H1 (cell line): ENCODE results near the gene PTPN22. TPM values are rescaled to one million over a fixed set of nuclear protein-coding genes. Genes with fewer than 3 reads are reported as not detected.

ENCODE experiments used
- CTCF ChIA-PET: fragments of 300-600 bp; sonication (Branson Sonifier 250); formaldehyde crosslinking; loops from one replicate; lab custom pipeline; 2021; ENCODE audit not compliant: partially characterized antibody; lab: Charles Lee
- POLR2A ChIA-PET: fragments of 300-600 bp; sonication (Branson Sonifier 250); formaldehyde crosslinking; loops from one replicate; lab custom pipeline; 2021; ENCODE audit warnings: inconsistent platforms; ENCODE audit not compliant: partially characterized antibody; lab: Charles Lee
- DNase-seq, 2 experiments: peaks; one replicate each; pipeline versions ENCODE4 v3.0.0 to v3.0.0-alpha.2; 2010 to 2022; ENCODE audit warnings: low spot score in 2 of 2, low read depth in 1 of 2, mixed read lengths in 1 of 2
- FAIRE-seq: peaks from 2 replicates; lab custom pipeline; 2011; peaks lifted over from hg19 to GRCh38; lab: Jason Lieb, UNC
- H2AFZ ChIP-seq: 2 replicates; pipeline ENCODE4 v1.8.1; 2012; ENCODE audit warnings: low read length, inconsistent platforms
- H2AK5ac ChIP-seq: 2 replicates; pipeline ENCODE4 v1.6.1; 2013; ENCODE audit warnings: low read depth, low read length
- H2BK120ac ChIP-seq: replicated peaks from 2 replicates; pipeline ENCODE3; 2013; ENCODE audit warnings: low read depth, low read length, inconsistent platforms
- H2BK12ac ChIP-seq: 2 replicates; pipeline ENCODE4 v1.6.1; 2013; ENCODE audit warnings: low read depth, low read length
- H2BK15ac ChIP-seq: 2 replicates; pipeline ENCODE4 v1.6.1; 2013; ENCODE audit warnings: low read length
- H2BK20ac ChIP-seq: 2 replicates; pipeline ENCODE4 v1.6.1; 2013; ENCODE audit warnings: low read length
- H2BK5ac ChIP-seq: 2 replicates; pipeline ENCODE4 v1.6.1; 2013; ENCODE audit warnings: low read depth, low read length
- H3K14ac ChIP-seq: 2 replicates; pipeline ENCODE4 v1.6.1; 2013; ENCODE audit warnings: inconsistent platforms; ENCODE audit not compliant: insufficient read length
- H3K18ac ChIP-seq: 2 replicates; pipeline ENCODE4 v1.6.1; 2013; ENCODE audit warnings: low read length; ENCODE audit errors: extremely low read depth
- H3K23ac ChIP-seq: 2 replicates; pipeline ENCODE4 v1.6.1; 2013; ENCODE audit warnings: inconsistent platforms; ENCODE audit not compliant: insufficient read length
- H3K23me2 ChIP-seq: 2 replicates; pipeline ENCODE4 v1.6.1; 2013; ENCODE audit warnings: low read depth, low read length
- H3K27ac ChIP-seq: 2 replicates; pipeline ENCODE4 v1.6.1; 2011; ENCODE audit warnings: low read depth, low read length, inconsistent platforms
- H3K27me3 ChIP-seq, 4 experiments: replicated peaks in 1 of 4; 1 replicate in 1 of 4; 2 replicates in 3 of 4; pipeline versions ENCODE4 v1.6.1 to v1.8.1; 2011 to 2013; ENCODE audit warnings: low read length in 3 of 4, mild to moderate bottlenecking in 3 of 4, inconsistent platforms in 2 of 4, mixed read lengths in 2 of 4, moderate library complexity in 1 of 4; ENCODE audit not compliant: control insufficient read depth in 3 of 4, insufficient read depth in 3 of 4; ENCODE audit errors: extremely low read depth in 1 of 4
- H3K36me3 ChIP-seq, 4 experiments: 2 replicates each; pipeline versions ENCODE4 v1.6.1 to v1.8.1; 2011 to 2013; ENCODE audit warnings: mild to moderate bottlenecking in 4 of 4, low read length in 3 of 4, moderate library complexity in 2 of 4, control low read depth in 1 of 4, inconsistent platforms in 1 of 4; ENCODE audit not compliant: insufficient read depth in 4 of 4, control insufficient read depth in 2 of 4
- H3K4ac ChIP-seq: replicated peaks from 2 replicates; pipeline ENCODE3; 2013; ENCODE audit warnings: low read length, low read depth, mixed read lengths, inconsistent platforms; ENCODE audit not compliant: insufficient read length
- H3K4me1 ChIP-seq, 4 experiments: replicated peaks in 1 of 4; 1 replicate in 1 of 4; 2 replicates in 3 of 4; pipeline versions ENCODE4 v1.6.1 to v1.8.1; 2011 to 2013; ENCODE audit warnings: low read length in 3 of 4, inconsistent platforms in 2 of 4, mixed read lengths in 1 of 4; ENCODE audit not compliant: insufficient read depth in 4 of 4, control insufficient read depth in 3 of 4
- H3K4me2 ChIP-seq, 2 experiments: 2 replicates each; pipeline versions ENCODE4 v1.6.1 to v1.8.1; 2011 to 2013; ENCODE audit warnings: low read depth in 2 of 2, low read length in 2 of 2, control low read depth in 1 of 2, inconsistent platforms in 1 of 2, mild to moderate bottlenecking in 1 of 2; ENCODE audit not compliant: insufficient read depth in 1 of 2
- H3K4me3 ChIP-seq, 4 experiments: fragments of 200-600, 300-600 bp in 1 of 4; sonication (generic), shearing (Covaris generic), sonication (Bioruptor Twin) in 1 of 4; 2 replicates each; pipeline versions ENCODE4 v1.5.1 to v1.8.1; 2011 to 2016; ENCODE audit warnings: low read length in 4 of 4, low read depth in 3 of 4, control low read depth in 2 of 4, inconsistent platforms in 2 of 4, mild to moderate bottlenecking in 2 of 4, mixed read lengths in 1 of 4, moderate library complexity in 1 of 4; ENCODE audit not compliant: insufficient read depth in 2 of 4; ENCODE audit errors: extremely low read depth in 1 of 4
- H3K56ac ChIP-seq: replicated peaks from 2 replicates; pipeline ENCODE3; 2013; ENCODE audit warnings: low read depth, mild to moderate bottlenecking, mixed read lengths, low read length, inconsistent platforms; ENCODE audit not compliant: insufficient read length
- H3K79me1 ChIP-seq: 2 replicates; pipeline ENCODE4 v1.6.1; 2013; ENCODE audit warnings: low read depth, low read length, control low read depth
- H3K79me2 ChIP-seq, 2 experiments: 2 replicates each; pipeline versions ENCODE4 v1.6.1 to v1.8.1; 2012 to 2013; ENCODE audit warnings: low read length in 2 of 2, mild to moderate bottlenecking in 2 of 2, inconsistent platforms in 1 of 2; ENCODE audit not compliant: insufficient read depth in 2 of 2, control insufficient read depth in 1 of 2
- H3K9ac ChIP-seq, 4 experiments: replicated peaks in 1 of 4; 1 replicate in 1 of 4; 2 replicates in 3 of 4; pipeline versions ENCODE4 v1.6.1 to v1.8.1; 2011 to 2013; ENCODE audit warnings: low read depth in 3 of 4, low read length in 3 of 4, control low read depth in 2 of 4, mild to moderate bottlenecking in 2 of 4, moderate library complexity in 2 of 4, inconsistent platforms in 1 of 4; ENCODE audit errors: extremely low read depth in 1 of 4
- H3K9me3 ChIP-seq, 2 experiments: 2 replicates each; pipeline versions ENCODE4 v1.6.1 to v1.8.1; 2012 to 2013; ENCODE audit warnings: mild to moderate bottlenecking in 2 of 2, moderate library complexity in 2 of 2, control low read depth in 1 of 2, inconsistent platforms in 1 of 2, low read depth in 1 of 2, low read length in 1 of 2, mixed read lengths in 1 of 2; ENCODE audit not compliant: insufficient read depth in 2 of 2
- H4K20me1 ChIP-seq, 2 experiments: replicated peaks in 1 of 2; 2 replicates each; pipeline versions ENCODE3 to v1.8.1; 2011 to 2013; ENCODE audit warnings: inconsistent platforms in 2 of 2, low read length in 2 of 2, mild to moderate bottlenecking in 1 of 2; ENCODE audit not compliant: insufficient read depth in 2 of 2, control insufficient read depth in 1 of 2
- H4K5ac ChIP-seq: 2 replicates; pipeline ENCODE4 v1.6.1; 2013; ENCODE audit warnings: low read length, low read depth, mixed read lengths, inconsistent platforms; ENCODE audit not compliant: insufficient read length
- H4K8ac ChIP-seq: 2 replicates; pipeline ENCODE4 v1.8.0; 2013; ENCODE audit warnings: mild to moderate bottlenecking, moderate library complexity, low read length, inconsistent platforms; ENCODE audit not compliant: insufficient read depth; ENCODE audit errors: extremely low read depth
- H4K91ac ChIP-seq: replicated peaks from 2 replicates; pipeline ENCODE3; 2013; ENCODE audit warnings: low read length, mixed read lengths, inconsistent platforms; ENCODE audit not compliant: insufficient read length
- BACH1 ChIP-seq: IDR thresholded peaks from 2 replicates; pipeline ENCODE4 v1.6.1; 2012; ENCODE audit warnings: low read length, improper control_type of control experiment
- CBX5 ChIP-seq: fragments of 300-800, 300-1000 bp; sonication (generic); IDR thresholded peaks from 2 replicates; pipeline ENCODE4 v1.7.1; 2016; ENCODE audit warnings: antibody characterized with exemption, low read length, low read depth
- EGR1 ChIP-seq: IDR thresholded peaks from 2 replicates; pipeline ENCODE4 v1.6.1; 2011; ENCODE audit warnings: low read depth, low read length, borderline replicate concordance
- GTF2F1 ChIP-seq: IDR thresholded peaks from 2 replicates; pipeline ENCODE4 v1.6.1; 2012; ENCODE audit warnings: low read depth, low read length, improper control_type of control experiment, borderline replicate concordance
- HDAC2 ChIP-seq, 2 experiments: fragments of 300-600 bp in 1 of 2; sonication (generic) in 1 of 2; IDR thresholded peaks; 2 replicates each; pipeline ENCODE4 v1.6.1; 2011 to 2012; ENCODE audit warnings: low read depth in 2 of 2, low read length in 2 of 2, mild to moderate bottlenecking in 2 of 2, moderate library complexity in 2 of 2, borderline replicate concordance in 1 of 2, inconsistent platforms in 1 of 2
- KDM1A ChIP-seq: fragments of 200-600, 300-600 bp; sonication (generic); IDR thresholded peaks from 2 replicates; pipeline ENCODE4 v1.7.1; 2016; ENCODE audit warnings: mild to moderate bottlenecking, low read length, borderline replicate concordance
- NRF1 ChIP-seq: IDR thresholded peaks from 2 replicates; pipeline ENCODE4 v1.6.1; 2011; ENCODE audit warnings: mild to moderate bottlenecking, low read depth, low read length, improper control_type of control experiment
- POLR2A ChIP-seq, 2 experiments: IDR thresholded peaks; 1 replicate in 1 of 2; 2 replicates in 1 of 2; pipeline ENCODE4 v1.6.1; 2011; ENCODE audit warnings: low read depth in 2 of 2, low read length in 2 of 2, mild to moderate bottlenecking in 2 of 2; ENCODE audit errors: control extremely low read depth in 1 of 2
- POU5F1 ChIP-seq: IDR thresholded peaks from 2 replicates; pipeline ENCODE4 v1.6.1; 2011; ENCODE audit warnings: low read depth, mild to moderate bottlenecking, low read length, moderate library complexity
- RXRA ChIP-seq: IDR thresholded peaks from 2 replicates; pipeline ENCODE4 v1.6.1; 2011; ENCODE audit warnings: low read depth, mild to moderate bottlenecking, low read length, moderate library complexity; ENCODE audit not compliant: insufficient read depth
- SIX5 ChIP-seq: IDR thresholded peaks from 2 replicates; pipeline ENCODE4 v1.6.1; 2011; ENCODE audit warnings: mild to moderate bottlenecking, low read depth, low read length
- TAF1 ChIP-seq: IDR thresholded peaks from 2 replicates; pipeline ENCODE4 v1.6.1; 2011; ENCODE audit warnings: mild to moderate bottlenecking, low read depth, low read length
- TEAD4 ChIP-seq: IDR thresholded peaks from 2 replicates; pipeline ENCODE4 v1.6.1; 2012; ENCODE audit warnings: low read depth, low read length, inconsistent platforms, mixed read lengths
- WGBS, 2 experiments: shearing (Covaris generic) in 1 of 2; methylation state at CpG; one replicate each; pipeline versions ENCODE4 v1.1.6 to v1.1.7; 2013 to 2015; ENCODE audit warnings: low lambda C conversion rate in 2 of 2, mixed read lengths in 2 of 2, inconsistent platforms in 1 of 2, low coverage in 1 of 2, missing lambda C conversion rate in 1 of 2; ENCODE audit not compliant: insufficient replicate concordance in 2 of 2, insufficient coverage in 1 of 2, insufficient read length in 1 of 2; ENCODE audit errors: extremely low coverage in 1 of 2, missing lambda C conversion rate in 1 of 2; 5-methylcytosine and 5-hydroxymethylcytosine counted together
- long read RNA-seq, 2 experiments: library from RNA in 1 of 2; library from capped mRNA in 1 of 2; stranded (forward); transcript quantifications; one replicate each; pipeline ENCODE4 v2.0.0, GENCODE V29; 2021; ENCODE audit warnings: inconsistent platforms in 1 of 2
- polyA minus RNA-seq, 3 experiments: library from RNA; depleted of rRNA, polyadenylated mRNA; stranded (reverse); fragments of >200 nt; gene quantifications; 1 replicate in 2 of 3; 2 replicates in 1 of 3; pipeline ENCODE4 v1.2.3, GENCODE V29; 2011
- polyA plus RNA-seq, 7 experiments: library from polyadenylated mRNA; depleted of rRNA in 3 of 7; stranded (reverse) in 5 of 7; unstranded in 2 of 7; fragments of >200 nt in 5 of 7; fragments of 200-250 nt in 2 of 7; gene quantifications; 1 replicate in 5 of 7; 2 replicates in 1 of 7; 4 replicates in 1 of 7; pipeline versions ENCODE4 v1.2.1 to v1.2.3, GENCODE V29; 2011 to 2013; ENCODE audit warnings: missing spikeins in 2 of 7, mixed read lengths in 2 of 7
- total RNA-seq: library from RNA; stranded (reverse); fragmentation: NEBNext Ultra II Directional; extraction: Animal tissue kit (Norgen Biotek cat#: 25700); gene quantifications from 2 replicates; pipeline ENCODE4 v1.2.1, GENCODE V29; 2021

Gene PTPN22
- total RNA-seq = not detected in 2 replicates
- not detected in 2 replicates for polyA plus RNA-seq (2011; rRNA removed)
- polyA plus RNA-seq (2011; cell fraction: cytosol; rRNA removed) = not detected
- not detected for polyA plus RNA-seq (2011; cell fraction: nucleus; rRNA removed)
- polyA plus RNA-seq (2012, experiment 1 of 2) = not detected in 4 replicates
- polyA plus RNA-seq (2012, experiment 2 of 2) = not detected
- not detected for polyA plus RNA-seq (2013, experiment 1 of 2)
- 0.09 TPM for polyA plus RNA-seq (2013, experiment 2 of 2)
- polyA minus RNA-seq (2011; rRNA and poly(A)+ RNA removed) = not detected in 2 replicates
- not detected for polyA minus RNA-seq (2011; cell fraction: cytosol; rRNA and poly(A)+ RNA removed)
- polyA minus RNA-seq (2011; cell fraction: nucleus; rRNA and poly(A)+ RNA removed) = not detected
- long read RNA-seq, experiment 1 = 0 reads
- long read RNA-seq, experiment 2 = 0 reads

GRCh38 chr1:113871597-113872113 lies at the start of gene PTPN22:
TSS of gene PTPN22 (minus strand) at chr1:113871712.
- ChIA-PET POLR2A (no interaction called here), CTCF (no interaction called here)
- Histone ChIP-seq H3K36me3 (no peaks in the 10 kb centered on the region), H2AFZ (peak within 1 kb of the TSS; percentile 82), H3K79me1 (no peaks in the 10 kb centered on the region), H3K9ac (no peak within 1 kb of the TSS), H3K4me1 (no peaks in the 10 kb centered on the region), H2BK20ac (no peak within 1 kb of the TSS), H2BK12ac (no peak within 1 kb of the TSS), H3K18ac (no peak within 1 kb of the TSS), H3K23ac (no peak within 1 kb of the TSS), H3K23me2 (no peaks in the 10 kb centered on the region; the same call in 1 of the 2 replicates), H4K5ac (no peak within 1 kb of the TSS), H2BK15ac (no peak within 1 kb of the TSS), H3K27me3 (no peaks in the 10 kb centered on the region), H2AK5ac (no peak within 1 kb of the TSS), H4K20me1 (no peaks in the 10 kb centered on the region), H3K4ac (no peak within 1 kb of the TSS), H3K9me3 (no peaks in the 10 kb centered on the region), H3K79me2 (no peaks in the 10 kb centered on the region), H3K4me2 (no peak within 1 kb of the TSS), H2BK5ac (no peak within 1 kb of the TSS), H3K27ac (no peak within 1 kb of the TSS), H3K4me3 (no peak within 1 kb of the TSS), H3K14ac (no peak within 1 kb of the TSS), H4K8ac (no peak within 1 kb of the TSS), H4K91ac (no peak within 1 kb of the TSS), H2BK120ac (no peak within 1 kb of the TSS), H3K56ac (no peak within 1 kb of the TSS)
- WGBS, 2 experiments = 76% methylated on average over 4 of the region's 4 CpGs; no CpG with 5 or more reads in 1 of the 2 experiments
- FAIRE-seq (no peak), DNase-seq (no peak)
- TF ChIP-seq CBX5 (no peak), RXRA (no peak), TEAD4 (no peak), GTF2F1 (no peak), EGR1 (no peak), KDM1A (no peak), TAF1 (no peak), BACH1 (no peak), POLR2A (IDR thresholded peaks at IDR 0.05; ENCODE audit: control extremely low read depth in 1 of 2, low read depth in 2 of 2, low read length in 2 of 2) (no peak), NRF1 (no peak), POU5F1 (no peak), SIX5 (no peak), HDAC2 (IDR thresholded peaks at IDR 0.05; ENCODE audit: borderline replicate concordance in 1 of 2, low read depth in 2 of 2, low read length in 2 of 2) (no peak)
